GM10248 (cell line): ENCODE measurements around the gene CFAP65.

Experiments
- CTCF ChIA-PET: fragments of 300-600 bp; sonication (Branson Sonifier 250); formaldehyde crosslinking; extraction: SDS; loops from one replicate; lab custom pipeline; 2021; ENCODE audit warnings: antibody characterized with exemption; lab: Yijun Ruan, JAX
- POLR2A ChIA-PET: fragments of 350-650 bp; sonication (Branson Sonifier 250); formaldehyde crosslinking; extraction: SDS; loops from one replicate; lab custom pipeline; 2020; ENCODE audit warnings: antibody characterized with exemption; lab: Yijun Ruan, JAX
- DNase-seq: peaks from one replicate; pipeline ENCODE4 v3.0.0; 2012; ENCODE audit errors: extremely low spot score
- CTCF ChIP-seq: IDR thresholded peaks from 2 replicates; pipeline ENCODE4 v1.5.1; 2012; ENCODE audit warnings: mild to moderate bottlenecking, low read depth; ENCODE audit errors: extremely low read depth, missing control alignments, control extremely low read depth

Gene CFAP65

GRCh38 chr2:219037783-219038499 lies 3.4 kb downstream of the CFAP65 start:
- ChIA-PET CTCF (interaction anchor here (0.9 to 2.1 kb wide), 4 partner anchors 8 to 43 kb away, joined by 3 to 7 read pairs (median 5); no protein-coding TSS in a partner anchor), POLR2A (no interaction called here)
- DNase-seq = no peak
- TF ChIP-seq CTCF = no peak

GRCh38 chr2:219035942-219036341 lies 5.4 kb downstream of the CFAP65 start:
- ChIA-PET CTCF (no interaction called here), POLR2A (no interaction called here)
- TF ChIP-seq CTCF = no peak
- DNase-seq = no peak

GRCh38 chr2:219034823-219035222 lies 6.5 kb downstream of the CFAP65 start:
- no peak for DNase-seq
- CTCF ChIA-PET = no interaction called here
- POLR2A ChIA-PET = no interaction called here
- no peak for TF ChIP-seq CTCF

GRCh38 chr2:219032051-219032745 lies 9.1 kb downstream of the CFAP65 start:
- DNase-seq = no peak
- no peak for TF ChIP-seq CTCF
- POLR2A ChIA-PET = no interaction called here
- CTCF ChIA-PET = interaction anchor here (0.7 to 5.9 kb wide), 4 partner anchors 36 to 89 kb away, joined by 3 to 50 read pairs (median 12); no protein-coding TSS in a partner anchor

GRCh38 chr2:219031005-219031738 lies 10.1 kb downstream of the CFAP65 start:
- ChIA-PET POLR2A (no interaction called here), CTCF (interaction anchor here (0.7 to 8.6 kb wide), 14 partner anchors 9 to 179 kb away, joined by 3 to 151 read pairs (median 11); partner anchors contain the start of gene NHEJ1)
- no peak for TF ChIP-seq CTCF
- no peak for DNase-seq
